ENCODE measurements around the gene CLCNKB.
"Not testable (repeated sequence)": the region's sequence is repeated elsewhere in the genome, so short reads cannot be mapped to it uniquely, and the experiment has no call there.

Gene CLCNKB

DNA sequence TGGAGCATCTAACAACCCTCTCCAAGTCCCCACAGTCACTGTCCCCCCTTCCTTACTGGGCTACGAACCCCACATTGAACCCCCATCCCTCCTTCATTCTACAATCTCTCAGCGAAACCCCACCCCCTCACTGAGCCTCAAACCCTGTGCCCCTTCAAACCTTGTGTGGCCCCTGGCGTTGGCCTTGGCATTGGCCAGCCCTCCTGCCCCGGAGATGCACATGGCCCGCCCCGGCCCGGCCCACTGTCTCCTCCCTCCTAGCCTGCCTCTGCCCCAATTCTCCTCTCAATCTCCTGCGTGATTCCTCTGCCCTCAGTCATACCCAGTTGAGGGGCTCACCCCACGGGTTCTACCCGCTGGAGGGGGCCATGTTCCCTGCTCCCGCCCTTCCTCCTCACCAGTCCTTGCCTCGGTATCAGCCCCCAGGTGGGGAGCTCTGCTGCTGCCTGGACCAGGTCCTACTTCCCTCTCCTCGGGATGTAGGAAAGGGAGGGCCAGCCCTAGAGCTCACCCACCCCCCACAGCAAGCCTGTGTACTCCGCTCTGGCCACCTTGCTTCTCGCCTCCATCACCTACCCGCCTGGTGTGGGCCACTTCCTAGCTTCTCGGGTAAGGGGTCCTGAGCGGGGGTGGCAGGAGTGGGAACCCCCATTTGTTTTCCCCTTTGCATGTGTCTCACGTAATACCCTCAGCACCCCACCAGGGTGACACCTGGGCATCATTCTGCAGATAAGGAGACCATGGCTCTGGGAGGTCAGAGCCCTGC, 15.2 kb upstream of the CLCNKB start:
- FAIRE-seq (no peak), DNase-seq (ENCODE audit: insufficient read length, low spot score) (no peak)
- TF ChIP-seq, protein P1, sequence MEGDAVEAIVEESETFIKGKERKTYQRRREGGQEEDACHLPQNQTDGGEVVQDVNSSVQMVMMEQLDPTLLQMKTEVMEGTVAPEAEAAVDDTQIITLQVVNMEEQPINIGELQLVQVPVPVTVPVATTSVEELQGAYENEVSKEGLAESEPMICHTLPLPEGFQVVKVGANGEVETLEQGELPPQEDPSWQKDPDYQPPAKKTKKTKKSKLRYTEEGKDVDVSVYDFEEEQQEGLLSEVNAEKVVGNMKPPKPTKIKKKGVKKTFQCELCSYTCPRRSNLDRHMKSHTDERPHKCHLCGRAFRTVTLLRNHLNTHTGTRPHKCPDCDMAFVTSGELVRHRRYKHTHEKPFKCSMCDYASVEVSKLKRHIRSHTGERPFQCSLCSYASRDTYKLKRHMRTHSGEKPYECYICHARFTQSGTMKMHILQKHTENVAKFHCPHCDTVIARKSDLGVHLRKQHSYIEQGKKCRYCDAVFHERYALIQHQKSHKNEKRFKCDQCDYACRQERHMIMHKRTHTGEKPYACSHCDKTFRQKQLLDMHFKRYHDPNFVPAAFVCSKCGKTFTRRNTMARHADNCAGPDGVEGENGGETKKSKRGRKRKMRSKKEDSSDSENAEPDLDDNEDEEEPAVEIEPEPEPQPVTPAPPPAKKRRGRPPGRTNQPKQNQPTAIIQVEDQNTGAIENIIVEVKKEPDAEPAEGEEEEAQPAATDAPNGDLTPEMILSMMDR (IDR thresholded peaks at IDR 0.05; ENCODE audit: insufficient read depth, missing control alignments) = no peak

DNA sequence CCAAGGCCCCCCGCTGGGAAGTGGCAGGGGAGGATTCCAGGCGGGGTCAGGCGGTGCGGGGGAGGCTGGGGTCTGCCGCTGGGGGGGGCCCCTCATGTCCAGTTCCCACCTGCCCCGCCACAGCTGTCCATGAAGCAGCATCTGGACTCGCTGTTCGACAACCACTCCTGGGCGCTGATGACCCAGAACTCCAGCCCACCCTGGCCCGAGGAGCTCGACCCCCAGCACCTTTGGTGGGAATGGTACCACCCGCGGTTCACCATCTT, 14.6 kb upstream of the CLCNKB start:
- not testable (repeated sequence) for DNase-seq (ENCODE audit: insufficient read length, low spot score); FAIRE-seq

DNA sequence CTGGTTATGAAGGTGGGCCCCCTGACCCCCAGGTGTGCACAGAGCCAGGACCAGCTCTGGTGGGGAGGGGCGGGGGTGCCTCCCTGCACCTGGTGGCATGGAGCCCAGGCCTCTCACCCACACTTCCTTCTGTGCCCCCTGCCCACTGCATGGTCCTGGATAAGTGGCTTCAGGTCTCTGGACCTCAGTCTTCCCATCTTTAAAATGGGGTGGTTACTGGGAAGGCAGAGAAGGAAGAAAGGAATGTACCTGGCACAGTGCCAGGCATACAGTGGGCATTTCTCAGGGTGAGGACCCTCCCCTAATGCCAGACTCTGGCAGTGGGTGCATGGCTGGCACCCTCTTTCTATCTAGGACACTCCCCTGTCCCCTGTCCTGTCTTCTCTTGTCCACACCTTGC, 14.3 kb upstream of the CLCNKB start:
- TF ChIP-seq, protein P1 (IDR thresholded peaks at IDR 0.05; ENCODE audit: insufficient read depth, missing control alignments) = no peak
- FAIRE-seq = no peak
- DNase-seq (ENCODE audit: insufficient read length, low spot score) = no peak

DNA sequence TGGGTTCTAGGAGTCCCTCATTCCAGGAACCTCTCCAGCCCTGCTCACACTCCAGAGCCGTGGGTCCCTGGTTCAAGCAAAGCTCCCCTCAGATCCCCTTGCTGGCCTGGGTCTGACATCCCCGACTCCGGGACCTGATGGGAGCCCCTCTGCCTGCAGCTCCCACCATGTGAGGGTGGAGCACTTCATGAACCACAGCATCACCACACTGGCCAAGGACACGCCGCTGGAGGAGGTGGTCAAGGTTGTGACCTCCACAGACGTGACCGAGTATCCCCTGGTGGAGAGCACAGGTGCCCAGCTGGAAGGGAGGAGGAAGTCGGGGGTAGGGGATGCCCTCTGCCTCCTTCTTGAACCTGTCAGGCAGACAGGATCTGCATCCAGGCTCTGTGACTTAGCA, 12.0 kb upstream of the CLCNKB start:
- TF ChIP-seq, protein P1 (IDR thresholded peaks at IDR 0.05; ENCODE audit: insufficient read depth, missing control alignments) = no peak
- FAIRE-seq (no peak), DNase-seq (ENCODE audit: insufficient read length, low spot score) (no peak)

DNA sequence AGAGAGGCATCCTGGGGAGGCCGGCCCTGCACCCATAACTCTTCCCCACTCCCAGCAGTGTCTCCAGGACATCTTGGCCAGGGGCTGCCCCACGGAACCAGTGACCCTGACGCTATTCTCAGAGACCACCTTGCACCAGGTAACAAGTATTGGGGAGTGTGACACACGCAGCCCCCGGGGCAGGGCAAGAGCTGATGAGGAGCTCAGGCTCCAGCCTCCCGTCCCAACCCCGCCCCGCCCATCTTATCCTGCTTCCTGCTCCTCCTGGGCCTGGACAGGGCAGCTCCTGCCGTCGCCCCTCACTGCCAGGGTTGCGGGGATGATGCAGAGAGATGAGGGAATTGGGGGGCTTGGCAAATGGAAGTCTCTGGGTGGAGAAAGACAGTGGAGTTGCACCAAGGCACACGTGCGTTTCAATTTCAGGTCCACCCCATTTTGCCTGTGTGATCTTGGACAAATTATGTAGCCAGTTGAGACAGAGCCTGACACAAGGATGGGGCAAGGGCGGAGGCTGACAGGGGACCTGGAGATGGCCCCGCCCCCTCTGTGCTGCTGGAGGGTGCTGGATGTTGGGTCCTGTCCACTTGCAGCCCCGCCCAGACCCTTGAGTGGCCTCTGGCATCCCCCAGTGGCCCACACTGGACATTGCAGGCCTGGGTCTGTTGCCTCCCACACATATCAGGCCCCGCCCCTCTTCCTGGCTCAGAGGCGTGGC, 11.0 kb upstream of the CLCNKB start:
- DNase-seq (ENCODE audit: insufficient read length, low spot score) (peak; percentile 59), FAIRE-seq (no peak)
- TF ChIP-seq, protein P1 (IDR thresholded peaks at IDR 0.05; ENCODE audit: insufficient read depth, missing control alignments) = peak; percentile 53

DNA sequence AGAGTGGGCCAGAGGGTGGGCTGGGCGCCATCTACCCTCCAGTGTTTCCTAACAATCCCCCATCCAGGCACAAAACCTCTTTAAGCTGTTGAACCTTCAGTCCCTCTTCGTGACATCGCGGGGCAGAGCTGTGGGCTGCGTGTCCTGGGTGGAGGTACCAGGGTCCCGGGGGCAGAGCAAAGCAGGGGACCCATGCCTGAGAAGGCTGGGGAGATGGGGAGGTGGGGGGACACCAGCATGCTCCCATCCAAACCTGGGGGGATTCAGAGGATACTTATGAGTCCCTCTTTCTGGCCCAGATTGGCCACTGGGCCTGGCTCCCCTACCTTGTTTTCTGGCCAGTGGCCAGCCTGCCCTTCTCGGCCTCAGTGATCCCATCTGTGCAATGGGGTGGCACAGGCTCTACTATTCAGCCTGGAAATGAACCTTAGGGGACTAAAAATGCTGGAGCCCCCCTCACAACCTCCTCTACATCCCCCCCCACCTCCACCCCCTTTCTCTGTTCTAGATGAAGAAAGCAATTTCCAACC, 10.4 kb upstream of the CLCNKB start:
- not testable (repeated sequence) for DNase-seq (ENCODE audit: insufficient read length, low spot score); FAIRE-seq

DNA sequence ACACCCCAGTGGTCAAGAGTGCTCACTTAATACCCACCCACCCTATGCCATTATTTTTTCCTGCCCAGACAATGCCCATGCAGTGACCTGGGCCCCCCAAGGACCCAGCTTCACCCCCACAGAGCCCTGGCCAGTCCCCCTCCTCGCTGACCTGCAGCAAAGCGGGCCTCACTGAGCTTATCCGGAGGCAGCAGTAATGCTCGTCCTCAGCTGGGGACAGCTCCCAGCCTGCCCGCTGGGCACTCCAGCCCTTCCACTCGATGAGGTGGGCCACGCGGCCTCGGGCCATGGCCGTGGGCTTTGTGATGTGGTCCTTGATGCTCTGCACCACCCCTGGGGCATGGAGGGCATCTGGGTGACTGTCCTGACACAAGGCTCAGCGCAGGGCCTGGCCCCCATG, 7.1 kb upstream of the CLCNKB start:
- DNase-seq (ENCODE audit: insufficient read length, low spot score); FAIRE-seq: not testable (repeated sequence)

DNA sequence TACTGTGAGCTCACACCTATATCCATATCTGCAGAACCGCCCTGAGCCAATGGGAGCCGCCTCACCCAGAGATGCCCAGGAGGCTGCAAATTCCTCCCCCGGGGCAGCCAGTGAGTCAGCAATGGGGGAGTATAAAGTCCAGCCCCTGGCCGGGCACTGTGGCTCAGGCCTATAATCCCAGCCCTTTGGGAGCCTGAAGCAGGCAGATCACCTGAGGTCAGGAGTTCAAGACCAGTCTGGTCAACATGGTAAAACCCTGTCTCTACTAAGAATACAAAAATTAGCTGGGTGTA, 5.0 kb upstream of the CLCNKB start:
- TF ChIP-seq, protein P1 (IDR thresholded peaks at IDR 0.05; ENCODE audit: insufficient read depth, missing control alignments) = no peak
- DNase-seq (ENCODE audit: insufficient read length, low spot score) = no peak
- FAIRE-seq = no peak

DNA sequence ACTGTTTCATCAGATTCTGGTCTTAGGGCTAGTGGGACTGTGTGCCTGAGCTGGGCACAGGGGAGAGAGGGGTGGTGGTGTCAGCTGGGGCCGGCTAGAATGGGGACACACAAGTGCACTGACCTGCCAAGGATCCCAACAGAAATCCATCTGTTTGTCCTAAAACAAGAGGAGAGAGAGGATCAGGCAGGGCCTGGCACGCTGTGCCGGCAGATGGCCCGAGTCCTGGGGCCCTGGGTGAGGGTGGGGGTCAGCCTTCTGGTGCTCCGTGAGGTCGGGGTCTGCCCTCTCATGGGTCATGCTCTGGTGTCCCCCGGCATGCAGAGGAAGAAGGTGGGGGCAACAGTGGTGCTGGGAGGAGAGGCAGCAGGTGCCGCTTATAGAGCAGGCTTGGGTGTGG, 3.7 kb upstream of the CLCNKB start:
- DNase-seq (ENCODE audit: insufficient read length, low spot score); FAIRE-seq: not testable (repeated sequence)

All from D721Med (cell line).